SK-MEL-5 (cell line): Measurements from ENCODE around the gene TNFAIP8L1. TPM values are rescaled to one million over a fixed set of nuclear protein-coding genes. Genes with fewer than 3 reads are reported as not detected.

Experiments used
- DNase-seq: peaks from one replicate; pipeline ENCODE4 v3.0.0-alpha.2; 2016; ENCODE audit warnings: low read depth, low spot score
- in situ Hi-C: cut with HindIII; loops from 2 replicates; pipeline ENCODE4 v1.10.0; 2016; ENCODE audit warnings: low sequenced_read_pairs, high pct_unique_total_duplicates, low pct_unique_long_range_greater_than_20kb
- total RNA-seq: library from RNA; depleted of rRNA; stranded (reverse); fragments of >200 nt; shearing (Covaris generic); gene quantifications from 2 replicates; pipeline ENCODE4 v1.2.3, GENCODE V29; 2014

TNFAIP8L1 gene
- total RNA-seq, 1 experiment from 2014 or later: 2.8 TPM

GRCh38 chr19:4604912-4605311 lies 34.4 kb upstream of the TNFAIP8L1 start:
- in situ Hi-C loops: no loop called here
- DNase-seq: no peak

- in situ Hi-C loops: no loop called here
- no peak for DNase-seq
Observed at GRCh38 chr19:4606181-4606580, 33.1 kb upstream of the TNFAIP8L1 start.

- DNase-seq: peak; percentile 22
- in situ Hi-C loops: no loop called here
Observed at GRCh38 chr19:4606921-4607678, 32.2 kb upstream of the TNFAIP8L1 start.

- in situ Hi-C loops: no loop called here
- no peak for DNase-seq
Observed at GRCh38 chr19:4609878-4610511, 29.3 kb upstream of the TNFAIP8L1 start.

- DNase-seq: no peak
- in situ Hi-C loops: no loop called here
Observed at GRCh38 chr19:4613254-4613751, 26.0 kb upstream of the TNFAIP8L1 start.

- no peak for DNase-seq
- in situ Hi-C loops: no loop called here
Observed at GRCh38 chr19:4618019-4618418, 21.3 kb upstream of the TNFAIP8L1 start.

- in situ Hi-C loops: no loop called here
Observed at GRCh38 chr19:4619668-4620294, 19.5 kb upstream of the TNFAIP8L1 start.

GRCh38 chr19:4620675-4621074 lies 18.6 kb upstream of the TNFAIP8L1 start:
- DNase-seq: no peak
- in situ Hi-C loops: no loop called here

More at GRCh38 chr19:4619668-4620294, 19.5 kb upstream of the TNFAIP8L1 start:
- DNase-seq: no peak

- DNase-seq: no peak
- in situ Hi-C loops: no loop called here
Observed at GRCh38 chr19:4622695-4623421, 16.5 kb upstream of the TNFAIP8L1 start.

- in situ Hi-C loops: no loop called here
- no peak for DNase-seq
Observed at GRCh38 chr19:4624301-4624700, 15.0 kb upstream of the TNFAIP8L1 start.

- DNase-seq: peak; percentile 53
- in situ Hi-C loops: no loop called here
Observed at GRCh38 chr19:4624733-4625362, 14.5 kb upstream of the TNFAIP8L1 start.

- in situ Hi-C loops: no loop called here
- DNase-seq: peak; percentile 79
Observed at GRCh38 chr19:4633140-4633967, 6.0 kb upstream of the TNFAIP8L1 start.

- in situ Hi-C loops: no loop called here
- DNase-seq: no peak
Observed at GRCh38 chr19:4635754-4636116, 3.6 kb upstream of the TNFAIP8L1 start.

GRCh38 chr19:4636151-4636717 lies 3.1 kb upstream of the TNFAIP8L1 start:
- peak; percentile 47 for DNase-seq
- in situ Hi-C loops: no loop called here

GRCh38 chr19:4636761-4637160 lies 2.6 kb upstream of the TNFAIP8L1 start:
- in situ Hi-C loops: no loop called here
- DNase-seq: no peak

- in situ Hi-C loops: no loop called here
Observed at GRCh38 chr19:4638317-4638716, 999 bp upstream of the TNFAIP8L1 start.

More at GRCh38 chr19:4638317-4638716, 999 bp upstream of the TNFAIP8L1 start:
- DNase-seq: no peak
